A549 (cell line): Measurements from ENCODE around the gene PARP12. TPM values are rescaled to one million over a fixed set of nuclear protein-coding genes. Genes with fewer than 3 reads are reported as not detected.

ENCODE experiments used
- ATAC-seq, 2 experiments: fragments of 200-7000 bp in 1 of 2; fragments of >200 bp in 1 of 2; cut with Nextera tagmentation in 1 of 2; cut with Tn5 transposase in 1 of 2; 3 replicates each; pipeline versions ENCODE4 v1.8.0 to v1.9.1; 2018 to 2020; ENCODE audit warnings: mild to moderate bottlenecking in 1 of 2, moderate library complexity in 1 of 2
- CTCF ChIA-PET: fragments of 300-600 bp; sonication (Branson Sonifier 250); formaldehyde crosslinking; extraction: SDS; loops from one replicate; lab custom pipeline; 2021; ENCODE audit warnings: antibody characterized with exemption, inconsistent platforms; lab: Yijun Ruan, JAX
- POLR2A ChIA-PET: fragments of 350-600 bp; formaldehyde crosslinking; extraction: SDS; loops from one replicate; lab custom pipeline; 2021; ENCODE audit warnings: antibody characterized with exemption, inconsistent platforms; lab: Yijun Ruan, JAX
- DNase-seq, 2 experiments: peaks; one replicate each; pipeline versions ENCODE4 v3.0.0 to v3.0.0-alpha.2; 2011 to 2016; ENCODE audit warnings: low read depth in 1 of 2, low spot score in 1 of 2
- FAIRE-seq: peaks from 2 replicates; lab custom pipeline; 2011; peaks lifted over from hg19 to GRCh38; lab: Jason Lieb, UNC
- H3K27ac ChIP-seq, 2 experiments: fragments of >200 bp; sonication (Bioruptor Twin); formaldehyde crosslinking; 3 replicates each; pipeline ENCODE4 v1.5.1; 2016 to 2017
- H3K4me1 ChIP-seq: fragments of >200 bp; sonication (Bioruptor Twin); formaldehyde crosslinking; 3 replicates; pipeline ENCODE4 v1.6.1; 2016
- H3K4me2 ChIP-seq: fragments of >200 bp; sonication (Bioruptor Twin); formaldehyde crosslinking; 3 replicates; pipeline ENCODE4 v1.6.1; 2016
- H3K4me3 ChIP-seq: fragments of >200 bp; sonication (Bioruptor Twin); formaldehyde crosslinking; 3 replicates; pipeline ENCODE4 v1.5.1; 2016
- H3K9me3 ChIP-seq: fragments of >200 bp; sonication (Bioruptor Twin); formaldehyde crosslinking; 3 replicates; pipeline ENCODE4 v1.6.1; 2016
- CBX2 ChIP-seq: fragments of 200-600 bp; sonication (generic); IDR thresholded peaks from 2 replicates; pipeline ENCODE4 v1.6.1; 2016; ENCODE audit warnings: low read depth, mild to moderate bottlenecking, borderline replicate concordance
- CHD2 ChIP-seq: fragments of 150-350 bp; IDR thresholded peaks from 2 replicates; pipeline ENCODE4 v1.6.1; 2014; ENCODE audit warnings: low read length; ENCODE audit not compliant: partially characterized antibody
- EHF ChIP-seq: fragments of 250-450 bp; sonication (Bioruptor Pico); IDR thresholded peaks from 2 replicates; pipeline ENCODE4 v1.5.0; 2020; ENCODE audit warnings: mild to moderate bottlenecking
- GATA3 ChIP-seq: IDR thresholded peaks from 2 replicates; pipeline ENCODE4 v1.6.1; 2012; ENCODE audit warnings: borderline replicate concordance
- HDAC2 ChIP-seq: fragments of 200-600 bp; sonication (generic); IDR thresholded peaks from 2 replicates; pipeline ENCODE4 v1.6.1; 2016
- HOXB5 ChIP-seq: fragments of 250-450 bp; sonication (Bioruptor Pico); IDR thresholded peaks from 2 replicates; pipeline ENCODE4 v1.5.0; 2020; ENCODE audit warnings: mild to moderate bottlenecking, moderate library complexity
- KDM5A ChIP-seq: fragments of 200-600 bp; sonication (generic); IDR thresholded peaks from 2 replicates; pipeline ENCODE4 v1.6.1; 2016; ENCODE audit warnings: antibody characterized with exemption, mild to moderate bottlenecking
- MAZ ChIP-seq: fragments of 150-350 bp; IDR thresholded peaks from 2 replicates; pipeline ENCODE4 v1.6.1; 2014; ENCODE audit warnings: antibody characterized with exemption, low read depth, low read length, borderline replicate concordance
- MYC ChIP-seq: IDR thresholded peaks from 2 replicates; pipeline ENCODE4 v1.6.1; 2012; ENCODE audit warnings: mild to moderate bottlenecking, inconsistent platforms, low read length, improper control_type of control experiment, borderline replicate concordance
- NFE2L2 ChIP-seq: fragments of 150-350 bp; conservative IDR thresholded peaks from 2 replicates; pipeline ENCODE4 v1.6.1; 2014; ENCODE audit warnings: low read length
- PHF8 ChIP-seq: fragments of 200-600 bp; sonication (generic); IDR thresholded peaks from 2 replicates; pipeline ENCODE4 v1.6.1; 2016; ENCODE audit warnings: low read depth, mild to moderate bottlenecking, antibody characterized with exemption, moderate library complexity, borderline replicate concordance
- POLR2A ChIP-seq: IDR thresholded peaks from 2 replicates; pipeline ENCODE4 v1.6.1; 2012; ENCODE audit warnings: mild to moderate bottlenecking, low read length
- POLR2AphosphoS2 ChIP-seq: conservative IDR thresholded peaks from 2 replicates; pipeline ENCODE4 v1.6.1; 2012; ENCODE audit warnings: low read length, improper control_type of control experiment, inconsistent platforms
- RFX5 ChIP-seq: fragments of 450-650 bp; IDR thresholded peaks from 2 replicates; pipeline ENCODE4 v1.7.1; 2014; ENCODE audit warnings: antibody characterized with exemption, mild to moderate bottlenecking, moderate library complexity
- RNF2 ChIP-seq: fragments of 200-600 bp; sonication (generic); IDR thresholded peaks from 2 replicates; pipeline ENCODE4 v1.6.1; 2016; ENCODE audit warnings: low read depth, mild to moderate bottlenecking, antibody characterized with exemption, moderate library complexity, borderline replicate concordance
- ZNF302 ChIP-seq: fragments of 250-450 bp; sonication (Bioruptor Pico); IDR thresholded peaks from 2 replicates; pipeline ENCODE4 v1.9.0; 2021; ENCODE audit warnings: inconsistent platforms, mild to moderate bottlenecking, moderate library complexity
- ZSCAN20 ChIP-seq: fragments of 250-450 bp; sonication (Bioruptor Pico); IDR thresholded peaks from 2 replicates; pipeline ENCODE4 v1.8.0; 2022; ENCODE audit warnings: mild to moderate bottlenecking, moderate library complexity
- WGBS: methylation state at CpG from one replicate; pipeline ENCODE4 v1.1.6; 2017; ENCODE audit errors: missing lambda C conversion rate; 5-methylcytosine and 5-hydroxymethylcytosine counted together
- polyA plus RNA-seq, 4 experiments: library from polyadenylated mRNA; depleted of rRNA in 3 of 4; stranded (reverse); fragments of >200 nt; fragmentation: RNase III in 1 of 4; extraction: RNeasy Plus Mini Kit Qiagen cat#74134 plus additional on column Dnase treatment in 1 of 4; gene quantifications; 2 replicates in 3 of 4; 3 replicates in 1 of 4; pipeline ENCODE4 v1.2.3, GENCODE V29; 2011 to 2017
- TF ChIP-seq, protein P1 (sequence below): IDR thresholded peaks from 2 replicates; pipeline ENCODE4 v1.6.1; 2012
- TF ChIP-seq, protein P2 (sequence below): fragments of 200-600 bp; sonication (generic); IDR thresholded peaks from 2 replicates; pipeline ENCODE4 v1.6.1; 2016; ENCODE audit warnings: antibody characterized with exemption, mild to moderate bottlenecking, moderate library complexity
- TF ChIP-seq, protein P3 (sequence below): fragments of 250-450 bp; sonication (Bioruptor Pico); IDR thresholded peaks from 2 replicates; pipeline ENCODE4 v1.5.0; 2020; ENCODE audit warnings: low read depth, mild to moderate bottlenecking, moderate library complexity
- TF ChIP-seq, protein P4 (sequence below): fragments of >200 bp; sonication (Bioruptor Twin); formaldehyde crosslinking; IDR thresholded peaks from 3 replicates; pipeline ENCODE4 v1.6.1; 2016
- TF ChIP-seq, protein P5 (sequence below): fragments of 150-350 bp; IDR thresholded peaks from 2 replicates; pipeline ENCODE4 v1.6.1; 2014; ENCODE audit warnings: low read depth, mild to moderate bottlenecking, low read length
- TF ChIP-seq, protein P6 (sequence below): fragments of 250-450 bp; sonication (Bioruptor Pico); IDR thresholded peaks from 2 replicates; pipeline ENCODE4 v1.5.0; 2021; ENCODE audit warnings: mild to moderate bottlenecking, moderate library complexity, borderline replicate concordance

The PARP12 gene
- polyA plus RNA-seq, 2 of the 4 experiments (the other 2 are of a cell fraction) = 10.0 to 16.0 TPM

DNA sequence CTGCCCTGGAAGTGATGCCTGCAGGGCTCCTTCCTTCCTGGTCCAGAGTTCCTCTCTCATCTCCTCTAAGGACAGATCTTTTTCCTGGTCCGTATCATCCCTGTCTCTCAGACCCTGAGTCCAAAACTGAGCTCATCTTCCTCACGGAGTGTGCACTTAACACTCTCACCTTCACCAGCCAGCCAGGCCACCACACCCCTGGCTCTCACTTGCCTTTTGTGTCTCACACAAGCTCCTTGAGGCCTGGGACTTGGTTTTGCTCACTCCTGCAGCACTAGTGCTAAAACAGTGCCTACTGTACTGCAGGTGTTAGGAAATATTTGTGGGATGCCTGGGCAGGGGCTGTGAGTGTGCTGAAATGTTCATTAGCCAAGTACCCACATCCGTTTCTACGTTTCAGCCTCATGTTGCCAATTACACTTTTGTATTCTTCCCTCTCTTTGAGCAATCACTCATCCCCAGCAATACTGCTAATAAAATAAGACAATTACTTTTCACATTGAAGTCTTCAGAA, 21.4 kb upstream of the PARP12 start:
- Histone ChIP-seq H3K4me2 (no peak overlapping the region), H3K27ac (no peak overlapping the region), H3K9me3 (no peaks in the 10 kb centered on the region), H3K4me3 (no peak overlapping the region), H3K4me1 (no peaks in the 10 kb centered on the region)
- CTCF ChIA-PET = interaction anchor here (2.8 kb wide), 1 partner anchor 242 kb away, joined by 15 read pairs; no protein-coding TSS in a partner anchor
- no peak for TF ChIP-seq ZNF302 (CRISPR knock-in tag)
- TF ChIP-seq, protein P1, sequence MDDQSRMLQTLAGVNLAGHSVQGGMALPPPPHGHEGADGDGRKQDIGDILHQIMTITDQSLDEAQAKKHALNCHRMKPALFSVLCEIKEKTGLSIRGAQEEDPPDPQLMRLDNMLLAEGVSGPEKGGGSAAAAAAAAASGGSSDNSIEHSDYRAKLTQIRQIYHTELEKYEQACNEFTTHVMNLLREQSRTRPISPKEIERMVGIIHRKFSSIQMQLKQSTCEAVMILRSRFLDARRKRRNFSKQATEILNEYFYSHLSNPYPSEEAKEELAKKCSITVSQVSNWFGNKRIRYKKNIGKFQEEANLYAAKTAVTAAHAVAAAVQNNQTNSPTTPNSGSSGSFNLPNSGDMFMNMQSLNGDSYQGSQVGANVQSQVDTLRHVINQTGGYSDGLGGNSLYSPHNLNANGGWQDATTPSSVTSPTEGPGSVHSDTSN = no peak
- no peak for TF ChIP-seq EHF (CRISPR knock-in tag)
- TF ChIP-seq, protein P2, sequence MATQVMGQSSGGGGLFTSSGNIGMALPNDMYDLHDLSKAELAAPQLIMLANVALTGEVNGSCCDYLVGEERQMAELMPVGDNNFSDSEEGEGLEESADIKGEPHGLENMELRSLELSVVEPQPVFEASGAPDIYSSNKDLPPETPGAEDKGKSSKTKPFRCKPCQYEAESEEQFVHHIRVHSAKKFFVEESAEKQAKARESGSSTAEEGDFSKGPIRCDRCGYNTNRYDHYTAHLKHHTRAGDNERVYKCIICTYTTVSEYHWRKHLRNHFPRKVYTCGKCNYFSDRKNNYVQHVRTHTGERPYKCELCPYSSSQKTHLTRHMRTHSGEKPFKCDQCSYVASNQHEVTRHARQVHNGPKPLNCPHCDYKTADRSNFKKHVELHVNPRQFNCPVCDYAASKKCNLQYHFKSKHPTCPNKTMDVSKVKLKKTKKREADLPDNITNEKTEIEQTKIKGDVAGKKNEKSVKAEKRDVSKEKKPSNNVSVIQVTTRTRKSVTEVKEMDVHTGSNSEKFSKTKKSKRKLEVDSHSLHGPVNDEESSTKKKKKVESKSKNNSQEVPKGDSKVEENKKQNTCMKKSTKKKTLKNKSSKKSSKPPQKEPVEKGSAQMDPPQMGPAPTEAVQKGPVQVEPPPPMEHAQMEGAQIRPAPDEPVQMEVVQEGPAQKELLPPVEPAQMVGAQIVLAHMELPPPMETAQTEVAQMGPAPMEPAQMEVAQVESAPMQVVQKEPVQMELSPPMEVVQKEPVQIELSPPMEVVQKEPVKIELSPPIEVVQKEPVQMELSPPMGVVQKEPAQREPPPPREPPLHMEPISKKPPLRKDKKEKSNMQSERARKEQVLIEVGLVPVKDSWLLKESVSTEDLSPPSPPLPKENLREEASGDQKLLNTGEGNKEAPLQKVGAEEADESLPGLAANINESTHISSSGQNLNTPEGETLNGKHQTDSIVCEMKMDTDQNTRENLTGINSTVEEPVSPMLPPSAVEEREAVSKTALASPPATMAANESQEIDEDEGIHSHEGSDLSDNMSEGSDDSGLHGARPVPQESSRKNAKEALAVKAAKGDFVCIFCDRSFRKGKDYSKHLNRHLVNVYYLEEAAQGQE = no peak
- TF ChIP-seq ZSCAN20 = no peak
- TF ChIP-seq GATA3 = no peak
- no peak for TF ChIP-seq KDM5A
- TF ChIP-seq, protein P3, sequence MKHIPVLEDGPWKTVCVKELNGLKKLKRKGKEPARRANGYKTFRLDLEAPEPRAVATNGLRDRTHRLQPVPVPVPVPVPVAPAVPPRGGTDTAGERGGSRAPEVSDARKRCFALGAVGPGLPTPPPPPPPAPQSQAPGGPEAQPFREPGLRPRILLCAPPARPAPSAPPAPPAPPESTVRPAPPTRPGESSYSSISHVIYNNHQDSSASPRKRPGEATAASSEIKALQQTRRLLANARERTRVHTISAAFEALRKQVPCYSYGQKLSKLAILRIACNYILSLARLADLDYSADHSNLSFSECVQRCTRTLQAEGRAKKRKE (CRISPR knock-in tag) = no peak
- TF ChIP-seq, protein P4, sequence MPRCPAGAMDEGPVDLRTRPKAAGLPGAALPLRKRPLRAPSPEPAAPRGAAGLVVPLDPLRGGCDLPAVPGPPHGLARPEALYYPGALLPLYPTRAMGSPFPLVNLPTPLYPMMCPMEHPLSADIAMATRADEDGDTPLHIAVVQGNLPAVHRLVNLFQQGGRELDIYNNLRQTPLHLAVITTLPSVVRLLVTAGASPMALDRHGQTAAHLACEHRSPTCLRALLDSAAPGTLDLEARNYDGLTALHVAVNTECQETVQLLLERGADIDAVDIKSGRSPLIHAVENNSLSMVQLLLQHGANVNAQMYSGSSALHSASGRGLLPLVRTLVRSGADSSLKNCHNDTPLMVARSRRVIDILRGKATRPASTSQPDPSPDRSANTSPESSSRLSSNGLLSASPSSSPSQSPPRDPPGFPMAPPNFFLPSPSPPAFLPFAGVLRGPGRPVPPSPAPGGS = no peak
- no peak for TF ChIP-seq HDAC2
- TF ChIP-seq HOXB5 = no peak
- 88% methylated on average over 4 of the region's 4 CpGs for WGBS
- FAIRE-seq = no peak
- no peak for ATAC-seq
- POLR2A ChIA-PET = no interaction called here
- no peak for DNase-seq

DNA sequence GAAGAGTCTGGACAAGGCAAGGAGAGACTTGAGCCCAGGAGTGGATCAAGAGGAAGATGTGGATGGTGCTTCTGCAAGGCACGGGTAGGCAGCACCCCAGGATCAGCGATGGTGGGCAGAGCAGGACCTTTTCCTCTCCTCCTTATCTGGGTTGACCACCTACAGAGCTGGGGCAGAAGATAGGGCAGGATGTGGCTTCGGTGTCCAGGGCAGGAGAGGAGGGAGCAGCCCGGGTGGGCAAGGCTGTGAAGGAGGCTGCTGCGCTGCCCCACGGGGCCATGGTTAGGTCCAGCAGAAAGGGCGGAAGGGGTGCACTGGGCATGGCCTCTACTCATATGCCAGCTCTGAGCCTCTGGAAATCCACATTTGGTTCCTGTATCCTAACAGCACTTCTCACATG, 20.0 kb upstream of the PARP12 start:
- TF ChIP-seq MYC = no peak
- TF ChIP-seq PHF8 = no peak
- no peak for TF ChIP-seq CBX2
- TF ChIP-seq HDAC2 = no peak
- TF ChIP-seq, all 56 proteins: peak for 0
- CTCF ChIA-PET = interaction anchor here (2.8 kb wide), 1 partner anchor 244 kb away, joined by 15 read pairs; no protein-coding TSS in a partner anchor
- ATAC-seq = no peak
- no peak for DNase-seq
- no peak overlapping the region for H3K4me2 ChIP-seq
- no peak overlapping the region for H3K27ac ChIP-seq
- no peaks in the 10 kb centered on the region for H3K9me3 ChIP-seq
- H3K4me1 ChIP-seq = no peaks in the 10 kb centered on the region
- 82% methylated on average over 7 of the region's 7 CpGs for WGBS
- no peak overlapping the region for H3K4me3 ChIP-seq
- POLR2A ChIA-PET = interaction anchor here (0.6 kb wide), 1 partner anchor 83 kb away, joined by 3 read pairs; no protein-coding TSS in a partner anchor
- no peak for FAIRE-seq

DNA sequence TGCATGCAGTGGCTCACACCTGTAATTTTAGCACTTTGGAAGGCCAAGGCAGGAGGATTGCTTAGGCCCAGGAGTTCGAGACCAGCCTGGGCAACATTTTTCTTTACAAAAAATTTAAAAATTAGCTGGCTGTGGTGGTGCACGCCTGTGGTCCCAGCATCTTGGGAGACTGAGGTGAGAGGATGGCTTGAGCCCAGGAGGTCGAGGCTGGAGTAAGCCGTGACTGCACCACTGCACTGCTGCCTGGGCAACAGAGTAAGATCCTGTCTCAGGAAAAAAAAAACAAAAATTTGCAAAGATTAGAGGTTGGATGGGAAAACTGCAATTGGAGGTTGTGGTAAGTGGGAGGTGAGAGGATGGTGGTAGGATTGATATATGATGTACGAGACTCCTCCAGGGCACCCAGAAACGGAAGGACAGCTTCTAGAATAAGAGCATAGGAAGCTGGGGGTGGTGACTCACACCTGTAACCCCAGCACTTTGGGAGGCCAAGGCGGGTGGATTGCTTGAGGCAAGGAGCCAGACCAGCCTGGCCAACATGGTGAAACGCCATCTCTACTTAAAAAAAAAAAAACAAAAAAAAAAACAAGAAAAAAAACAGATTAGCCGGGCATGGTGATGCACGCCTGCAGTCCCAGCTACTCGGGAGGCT, 19.1 kb upstream of the PARP12 start:
- H3K4me3 ChIP-seq = no peak overlapping the region
- no peak for FAIRE-seq
- WGBS = 76% methylated on average over 11 of the region's 11 CpGs
- no peak overlapping the region for H3K27ac ChIP-seq
- POLR2A ChIA-PET = interaction anchor here (0.6 kb wide), 1 partner anchor 83 kb away, joined by 3 read pairs; no protein-coding TSS in a partner anchor
- no peaks in the 10 kb centered on the region for H3K4me1 ChIP-seq
- no peak for DNase-seq
- no peak overlapping the region for H3K4me2 ChIP-seq
- no peak for ATAC-seq
- CTCF ChIA-PET = interaction anchor here (0.6 to 1.1 kb wide), 3 partner anchors 227 to 647 kb away, joined by 3 read pairs; no protein-coding TSS in a partner anchor
- no peaks in the 10 kb centered on the region for H3K9me3 ChIP-seq
- TF ChIP-seq NFE2L2 = no peak
- TF ChIP-seq, protein P5, sequence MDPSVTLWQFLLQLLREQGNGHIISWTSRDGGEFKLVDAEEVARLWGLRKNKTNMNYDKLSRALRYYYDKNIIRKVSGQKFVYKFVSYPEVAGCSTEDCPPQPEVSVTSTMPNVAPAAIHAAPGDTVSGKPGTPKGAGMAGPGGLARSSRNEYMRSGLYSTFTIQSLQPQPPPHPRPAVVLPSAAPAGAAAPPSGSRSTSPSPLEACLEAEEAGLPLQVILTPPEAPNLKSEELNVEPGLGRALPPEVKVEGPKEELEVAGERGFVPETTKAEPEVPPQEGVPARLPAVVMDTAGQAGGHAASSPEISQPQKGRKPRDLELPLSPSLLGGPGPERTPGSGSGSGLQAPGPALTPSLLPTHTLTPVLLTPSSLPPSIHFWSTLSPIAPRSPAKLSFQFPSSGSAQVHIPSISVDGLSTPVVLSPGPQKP = no peak
- TF ChIP-seq MYC = no peak
- no peak for TF ChIP-seq MAZ
- TF ChIP-seq RNF2 = no peak
- no peak for TF ChIP-seq CHD2
- no peak for TF ChIP-seq POLR2A
- TF ChIP-seq HDAC2 = no peak
- no peak for TF ChIP-seq RFX5
- TF ChIP-seq, protein P6, sequence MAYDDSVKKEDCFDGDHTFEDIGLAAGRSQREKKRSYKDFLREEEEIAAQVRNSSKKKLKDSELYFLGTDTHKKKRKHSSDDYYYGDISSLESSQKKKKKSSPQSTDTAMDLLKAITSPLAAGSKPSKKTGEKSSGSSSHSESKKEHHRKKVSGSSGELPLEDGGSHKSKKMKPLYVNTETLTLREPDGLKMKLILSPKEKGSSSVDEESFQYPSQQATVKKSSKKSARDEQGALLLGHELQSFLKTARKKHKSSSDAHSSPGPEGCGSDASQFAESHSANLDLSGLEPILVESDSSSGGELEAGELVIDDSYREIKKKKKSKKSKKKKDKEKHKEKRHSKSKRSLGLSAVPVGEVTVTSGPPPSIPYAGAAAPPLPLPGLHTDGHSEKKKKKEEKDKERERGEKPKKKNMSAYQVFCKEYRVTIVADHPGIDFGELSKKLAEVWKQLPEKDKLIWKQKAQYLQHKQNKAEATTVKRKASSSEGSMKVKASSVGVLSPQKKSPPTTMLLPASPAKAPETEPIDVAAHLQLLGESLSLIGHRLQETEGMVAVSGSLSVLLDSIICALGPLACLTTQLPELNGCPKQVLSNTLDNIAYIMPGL = no peak
- TF ChIP-seq POLR2AphosphoS2 = no peak
